ENCODE data around the gene BCAT1. TPM values are rescaled to one million over a fixed set of nuclear protein-coding genes. Genes with fewer than 3 reads are reported as not detected.

The BCAT1 gene, protein sequence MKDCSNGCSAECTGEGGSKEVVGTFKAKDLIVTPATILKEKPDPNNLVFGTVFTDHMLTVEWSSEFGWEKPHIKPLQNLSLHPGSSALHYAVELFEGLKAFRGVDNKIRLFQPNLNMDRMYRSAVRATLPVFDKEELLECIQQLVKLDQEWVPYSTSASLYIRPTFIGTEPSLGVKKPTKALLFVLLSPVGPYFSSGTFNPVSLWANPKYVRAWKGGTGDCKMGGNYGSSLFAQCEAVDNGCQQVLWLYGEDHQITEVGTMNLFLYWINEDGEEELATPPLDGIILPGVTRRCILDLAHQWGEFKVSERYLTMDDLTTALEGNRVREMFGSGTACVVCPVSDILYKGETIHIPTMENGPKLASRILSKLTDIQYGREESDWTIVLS
- 10 to 100 TPM; 19.2 to 39.0 (median 25.6) TPM for total RNA-seq

DNA sequence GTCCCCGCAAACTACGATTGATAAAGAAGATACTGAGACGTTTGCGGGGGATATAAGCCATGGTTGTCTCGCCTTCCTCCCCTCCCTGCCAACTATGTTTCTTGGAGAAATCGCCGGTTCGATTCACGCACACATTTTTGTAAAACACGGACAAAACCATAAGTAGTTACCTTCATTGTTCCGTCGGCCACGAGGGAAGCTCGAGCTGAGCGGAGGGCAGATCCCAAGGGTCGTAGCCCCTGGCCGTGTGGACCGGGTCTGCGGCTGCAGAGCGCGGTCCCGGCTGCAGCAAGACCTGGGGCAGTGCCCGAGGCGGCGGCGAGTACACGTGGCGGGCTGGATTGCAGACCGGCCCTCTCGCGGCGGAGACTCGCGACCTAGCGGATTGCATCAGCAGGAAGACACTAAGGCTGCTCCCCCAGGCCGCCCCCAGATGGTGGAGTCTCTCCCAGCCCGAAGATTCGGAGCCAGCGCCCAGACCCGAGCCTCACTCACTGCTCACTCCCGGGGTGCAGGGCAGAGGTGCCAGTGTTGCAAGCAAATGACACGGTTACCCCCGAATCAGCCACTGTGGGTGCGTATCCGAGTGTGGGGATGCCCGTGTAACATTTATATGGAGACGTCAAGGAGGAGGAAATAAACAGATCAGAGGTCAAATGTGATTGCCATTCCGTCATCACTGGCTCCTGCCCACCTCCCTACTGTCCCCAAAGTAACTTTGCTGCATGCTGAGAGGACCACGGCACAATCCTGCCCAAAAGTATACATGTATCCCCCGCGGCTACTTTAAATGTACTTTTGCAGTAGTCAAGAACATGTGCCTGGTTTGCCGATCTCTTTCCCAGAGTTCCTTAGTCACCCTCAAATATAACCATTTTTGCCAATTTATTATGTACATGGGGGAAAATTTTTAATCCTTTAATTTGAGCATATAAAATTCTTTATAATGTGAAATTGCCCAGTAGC lies at the start of gene BCAT1:
Gene BCAT1 (minus strand): TSS at position 345 of the 966 bp plus-strand sequence. CDS start 169 bp downstream, at position 176.
- Mint-ChIP-seq H3K9me3 (no peaks in the 10 kb centered on the region), H3K4me3 (peak within 1 kb of the TSS; percentile 85), H3K4me1 (ENCODE audit: low read depth) (peaks cover 48% of the 10 kb centered on the region), H3K27me3 (ENCODE audit: low read depth) (peaks cover 37% of the 10 kb centered on the region), H3K36me3 (ENCODE audit: insufficient read depth) (no peaks in the 10 kb centered on the region)
- ATAC-seq (peak; percentile 36 to 62), DNase-seq (peak; percentile 20)

DNA sequence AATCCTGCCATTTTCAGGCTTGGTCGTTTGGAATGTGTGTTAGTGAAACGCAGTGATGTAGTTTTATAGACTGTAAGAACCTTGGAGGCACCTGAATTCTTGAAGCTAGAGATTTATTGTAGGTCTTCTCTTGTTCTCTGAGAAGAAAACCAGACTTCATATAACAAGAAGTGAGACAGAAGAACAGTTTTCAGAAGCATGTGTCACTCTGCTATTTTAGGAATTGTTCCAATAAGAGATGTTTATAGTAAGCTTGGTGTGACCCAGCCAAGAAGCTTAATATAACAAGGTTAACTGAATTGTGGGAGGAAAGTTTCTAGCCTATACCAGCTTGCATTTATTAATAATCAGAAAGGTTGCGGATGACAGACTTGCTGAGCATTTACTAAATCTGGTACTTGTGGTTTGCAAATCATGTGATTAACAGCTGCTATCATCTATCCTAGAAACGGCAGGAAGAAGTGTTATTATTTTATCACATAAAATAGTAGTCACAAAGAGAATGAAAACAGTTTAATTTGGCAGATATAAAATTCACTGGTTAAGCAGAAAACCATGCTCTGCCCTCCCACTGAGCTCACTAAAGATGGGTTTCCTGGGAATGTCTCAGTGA lies 49.2 kb upstream of the BCAT1 start:
- Mint-ChIP-seq H3K4me1 (ENCODE audit: low read depth) (peaks cover 26% of the 10 kb centered on the region), H3K36me3 (ENCODE audit: insufficient read depth) (no peaks in the 10 kb centered on the region), H3K9me3 (no peaks in the 10 kb centered on the region), H3K27me3 (ENCODE audit: low read depth) (peaks cover 2% of the 10 kb centered on the region), H3K4me3 (peak overlapping the region; percentile 19)
- ATAC-seq (peak; percentile 70 to 89), DNase-seq (no peak)

- H3K4me3 Mint-ChIP-seq: peak overlapping the region; percentile 19
- H3K27me3 Mint-ChIP-seq (ENCODE audit: low read depth): no peaks in the 10 kb centered on the region
- no peak for ATAC-seq
- DNase-seq: no peak
- peaks cover 26% of the 10 kb centered on the region for H3K4me1 Mint-ChIP-seq (ENCODE audit: low read depth)
- H3K9me3 Mint-ChIP-seq: no peaks in the 10 kb centered on the region
- no peaks in the 10 kb centered on the region for H3K36me3 Mint-ChIP-seq (ENCODE audit: insufficient read depth)
These were observed 48.6 kb upstream of the BCAT1 start for GRCh38 chr12:24997496-24997895.

DNA sequence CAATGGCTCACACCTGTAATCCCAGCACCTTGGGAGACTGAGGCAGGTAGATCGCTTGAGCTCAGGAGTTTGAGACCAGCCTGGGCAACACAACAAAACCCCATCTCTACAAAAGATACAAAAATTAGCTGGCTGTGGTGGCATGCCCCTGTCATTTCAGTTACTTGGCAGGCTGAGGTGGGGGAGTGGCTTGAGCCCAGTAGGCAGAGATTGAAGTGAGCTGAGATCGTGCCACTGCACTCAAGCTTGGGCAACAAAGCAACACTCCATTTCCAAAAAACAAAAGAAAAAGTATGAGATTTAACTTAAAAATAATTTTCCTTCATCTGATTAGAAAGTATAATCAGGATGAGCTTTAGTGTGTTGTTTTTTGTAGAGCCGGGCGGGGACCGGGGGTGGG lies 47.9 kb upstream of the BCAT1 start:
- no peaks in the 10 kb centered on the region for H3K36me3 Mint-ChIP-seq (ENCODE audit: insufficient read depth)
- H3K4me3 Mint-ChIP-seq: no peak overlapping the region
- ATAC-seq (no peak), DNase-seq (no peak)
- peaks cover 27% of the 10 kb centered on the region for H3K4me1 Mint-ChIP-seq (ENCODE audit: low read depth)
- H3K27me3 Mint-ChIP-seq (ENCODE audit: low read depth): no peaks in the 10 kb centered on the region
- H3K9me3 Mint-ChIP-seq: no peaks in the 10 kb centered on the region

DNA sequence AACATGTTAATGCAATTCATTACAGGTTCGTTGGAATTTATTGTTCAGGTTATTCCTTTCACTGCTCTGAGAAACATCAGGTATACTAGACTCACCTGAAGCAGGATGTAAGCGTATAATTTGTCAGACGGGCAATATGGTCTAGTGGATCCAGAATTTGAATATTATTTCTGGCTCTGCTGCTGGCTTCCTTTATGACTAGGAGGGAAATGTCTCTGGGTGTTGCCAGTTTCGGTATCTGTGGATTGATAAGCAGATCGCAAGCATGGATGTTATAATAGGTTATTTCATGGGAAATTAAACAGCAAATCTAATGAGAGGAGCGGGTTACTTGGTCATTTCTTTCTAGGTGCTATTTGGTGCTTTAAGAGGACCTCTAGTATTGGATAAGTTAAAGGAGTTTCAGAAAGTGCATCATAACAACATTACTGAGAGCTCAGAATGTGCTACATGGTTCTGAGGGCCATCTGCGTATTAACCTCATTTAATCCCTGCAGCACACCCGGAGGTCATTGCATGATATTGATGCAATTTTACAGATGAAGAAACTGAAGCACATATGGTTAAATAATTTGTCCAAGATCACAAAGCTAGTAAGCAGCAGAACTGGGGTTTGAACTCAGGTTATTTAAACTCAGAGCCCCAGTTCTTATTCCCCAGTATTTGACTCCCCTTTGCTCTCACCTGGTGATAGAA lies 47.3 kb upstream of the BCAT1 start:
- H3K4me1 Mint-ChIP-seq (ENCODE audit: low read depth): peaks cover 28% of the 10 kb centered on the region
- no peaks in the 10 kb centered on the region for H3K9me3 Mint-ChIP-seq
- ATAC-seq: no peak
- no peaks in the 10 kb centered on the region for H3K36me3 Mint-ChIP-seq (ENCODE audit: insufficient read depth)
- no peak for DNase-seq
- no peaks in the 10 kb centered on the region for H3K27me3 Mint-ChIP-seq (ENCODE audit: low read depth)
- no peak overlapping the region for H3K4me3 Mint-ChIP-seq

DNA sequence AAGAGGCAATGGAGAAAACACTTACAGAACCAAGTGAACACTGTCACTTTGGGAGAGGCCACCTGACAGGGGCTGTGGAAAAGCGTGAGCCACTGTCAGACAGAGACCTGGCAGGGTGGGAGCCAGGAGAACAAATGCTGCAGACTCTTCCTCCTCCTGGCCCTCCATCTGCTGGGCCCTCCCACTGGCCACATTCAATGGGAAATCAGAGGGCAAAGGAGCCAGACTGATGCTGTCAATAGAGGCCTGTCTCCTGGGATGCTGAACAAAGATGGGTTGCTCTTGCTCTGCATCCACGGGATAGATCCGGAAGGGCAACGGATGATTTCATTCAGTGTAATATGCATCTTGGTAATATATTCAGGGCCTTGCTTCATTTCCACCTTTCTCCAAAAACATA lies 44.9 kb upstream of the BCAT1 start:
- no peaks in the 10 kb centered on the region for H3K9me3 Mint-ChIP-seq
- peaks cover 6% of the 10 kb centered on the region for H3K27me3 Mint-ChIP-seq (ENCODE audit: low read depth)
- no peak for DNase-seq
- H3K36me3 Mint-ChIP-seq (ENCODE audit: insufficient read depth): no peaks in the 10 kb centered on the region
- no peak overlapping the region for H3K4me3 Mint-ChIP-seq
- peaks cover 23% of the 10 kb centered on the region for H3K4me1 Mint-ChIP-seq (ENCODE audit: low read depth)
- no peak for ATAC-seq

DNA sequence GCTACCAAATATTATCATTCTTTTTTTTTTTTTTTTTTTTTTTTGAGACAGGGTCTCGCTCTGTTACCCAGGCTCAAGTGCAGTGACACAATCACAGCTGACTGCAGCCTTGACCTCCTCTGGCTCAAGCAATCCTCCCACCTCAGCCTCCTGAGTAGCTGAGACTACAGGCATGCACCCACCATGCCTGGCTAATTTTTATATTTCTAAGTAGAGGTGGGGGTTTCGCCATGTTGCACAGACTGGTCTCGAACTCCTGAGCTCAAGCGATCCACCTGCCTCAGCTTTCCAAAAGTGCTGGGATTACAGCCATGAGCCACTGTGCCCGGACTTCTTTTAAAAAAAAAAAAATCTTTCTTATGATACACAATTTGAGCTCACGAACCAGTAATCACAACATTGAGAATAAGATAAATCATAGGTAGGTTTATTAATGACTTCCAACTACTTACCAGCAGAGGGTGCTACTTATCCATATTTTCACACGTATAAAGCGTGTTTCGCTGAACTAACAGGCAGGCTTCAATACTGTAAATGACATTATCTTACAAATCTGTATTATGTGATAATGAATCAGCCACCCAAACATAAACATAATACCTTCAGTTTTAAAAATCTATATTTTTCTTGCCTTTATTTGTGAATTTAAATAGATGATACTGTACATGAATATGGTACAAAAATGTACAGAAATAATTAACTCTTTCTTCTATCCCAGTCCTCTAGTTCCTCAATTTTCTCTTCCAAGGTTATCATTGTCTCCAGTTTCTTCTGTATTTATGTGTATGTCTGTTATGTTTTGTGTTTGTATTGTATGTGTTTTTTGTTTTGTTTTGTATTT lies 42.5 kb upstream of the BCAT1 start:
- peaks cover 6% of the 10 kb centered on the region for H3K4me1 Mint-ChIP-seq (ENCODE audit: low read depth)
- no peaks in the 10 kb centered on the region for H3K9me3 Mint-ChIP-seq
- no peak overlapping the region for H3K4me3 Mint-ChIP-seq
- H3K27me3 Mint-ChIP-seq (ENCODE audit: low read depth): peaks cover 6% of the 10 kb centered on the region
- no peak for DNase-seq
- no peaks in the 10 kb centered on the region for H3K36me3 Mint-ChIP-seq (ENCODE audit: insufficient read depth)
- ATAC-seq: peak; percentile 82 to 84

DNA sequence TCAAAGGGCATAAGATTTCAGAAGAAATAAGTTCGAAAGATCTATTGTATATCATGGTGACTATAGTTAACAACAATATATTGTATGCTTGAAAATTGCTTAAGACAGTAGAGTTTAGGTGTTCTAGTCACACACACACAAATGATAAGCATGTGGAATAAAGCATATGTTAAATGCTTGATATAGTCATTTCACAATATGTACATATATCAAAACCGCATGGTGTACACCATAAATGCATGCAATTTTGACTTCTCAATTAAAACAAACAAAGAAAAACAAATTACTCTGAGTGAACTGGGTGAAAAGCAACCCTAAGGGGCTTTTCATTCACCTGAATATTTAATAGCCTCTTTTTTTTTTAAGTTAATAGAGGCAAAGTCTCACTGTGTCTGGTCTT lies 40.3 kb upstream of the BCAT1 start:
- DNase-seq: no peak

DNA sequence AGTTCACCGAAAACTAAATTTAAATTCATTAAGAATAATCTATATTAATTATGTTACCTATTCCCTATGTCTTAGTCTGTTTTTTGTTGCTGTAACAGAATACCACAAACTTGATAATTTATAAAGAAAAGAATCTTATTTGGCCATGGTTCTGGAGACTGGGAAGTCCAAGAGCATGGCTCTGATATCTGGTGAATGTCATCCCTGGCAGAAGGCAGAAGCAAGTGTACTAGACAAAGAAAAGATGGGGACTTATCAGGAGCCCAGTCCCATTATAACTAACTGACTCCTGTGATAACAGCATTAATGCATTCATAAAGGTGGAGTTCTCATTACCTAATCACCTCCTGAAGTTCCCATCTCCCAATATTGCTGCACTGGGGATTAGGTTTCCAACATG lies 33.3 kb upstream of the BCAT1 start:
- H3K4me3 Mint-ChIP-seq: no peak overlapping the region
- H3K9me3 Mint-ChIP-seq: peaks cover 11% of the 10 kb centered on the region
- DNase-seq (no peak), ATAC-seq (no peak)
- no peaks in the 10 kb centered on the region for H3K4me1 Mint-ChIP-seq (ENCODE audit: low read depth)
- no peaks in the 10 kb centered on the region for H3K36me3 Mint-ChIP-seq (ENCODE audit: insufficient read depth)
- H3K27me3 Mint-ChIP-seq (ENCODE audit: low read depth): peaks cover 3% of the 10 kb centered on the region

More for the DNA sequence above, 40.3 kb upstream of the BCAT1 start:
- peaks cover 6% of the 10 kb centered on the region for H3K27me3 Mint-ChIP-seq (ENCODE audit: low read depth)
- no peak for ATAC-seq
- H3K36me3 Mint-ChIP-seq (ENCODE audit: insufficient read depth): no peaks in the 10 kb centered on the region
- H3K9me3 Mint-ChIP-seq: peaks cover under 1% of the 10 kb centered on the region
- H3K4me1 Mint-ChIP-seq (ENCODE audit: low read depth): peaks cover 1% of the 10 kb centered on the region
- no peak overlapping the region for H3K4me3 Mint-ChIP-seq

DNA sequence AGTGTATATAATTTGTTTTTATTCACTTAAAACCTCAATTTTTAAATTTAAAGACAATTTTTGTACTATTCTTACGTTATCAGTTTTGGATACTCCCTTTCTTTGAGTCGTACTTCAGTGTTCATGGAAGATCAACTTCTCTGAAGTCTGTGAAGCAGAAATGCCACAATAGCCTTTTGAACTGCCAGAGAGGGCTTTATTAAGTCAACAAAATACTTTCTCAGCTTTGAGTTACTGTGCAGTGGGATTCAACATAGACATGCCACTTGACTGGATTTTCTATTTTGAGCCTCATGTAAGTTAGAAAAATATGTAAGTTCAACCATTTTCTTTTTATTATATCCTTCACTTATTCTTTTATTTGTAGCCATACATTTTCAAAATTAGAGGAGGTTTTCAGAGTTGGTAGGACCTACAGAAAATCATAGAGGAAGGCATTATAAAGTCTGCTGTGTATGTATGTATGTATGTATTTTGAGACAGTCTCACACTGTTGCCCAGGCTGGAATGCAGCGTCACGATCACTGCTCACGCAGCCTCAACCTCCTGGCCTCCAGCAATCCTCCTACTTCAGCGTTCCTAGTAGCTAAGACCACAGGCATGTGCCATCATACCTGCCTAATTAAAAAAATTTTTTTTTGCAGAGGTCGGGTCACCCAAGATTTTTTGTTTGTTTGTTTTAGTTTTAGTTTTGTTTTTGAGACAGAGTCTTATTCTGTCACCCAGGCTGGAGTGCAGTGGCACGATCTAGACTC lies 31.3 kb upstream of the BCAT1 start:
- H3K27me3 Mint-ChIP-seq (ENCODE audit: low read depth): peaks cover 9% of the 10 kb centered on the region
- H3K9me3 Mint-ChIP-seq: peaks cover 11% of the 10 kb centered on the region
- DNase-seq: no peak
- no peaks in the 10 kb centered on the region for H3K4me1 Mint-ChIP-seq (ENCODE audit: low read depth)
- no peaks in the 10 kb centered on the region for H3K36me3 Mint-ChIP-seq (ENCODE audit: insufficient read depth)
- ATAC-seq: no peak
- H3K4me3 Mint-ChIP-seq: no peak overlapping the region

GRCh38 chr12:24979329-24979728 lies 30.4 kb upstream of the BCAT1 start:
- no peaks in the 10 kb centered on the region for H3K36me3 Mint-ChIP-seq (ENCODE audit: insufficient read depth)
- ATAC-seq (no peak), DNase-seq (no peak)
- H3K4me3 Mint-ChIP-seq: no peak overlapping the region
- H3K27me3 Mint-ChIP-seq (ENCODE audit: low read depth): peaks cover 9% of the 10 kb centered on the region
- H3K4me1 Mint-ChIP-seq (ENCODE audit: low read depth): no peaks in the 10 kb centered on the region
- peaks cover 11% of the 10 kb centered on the region for H3K9me3 Mint-ChIP-seq

GRCh38 chr12:24977711-24978110 lies 28.8 kb upstream of the BCAT1 start:
- ATAC-seq (no peak), DNase-seq (no peak)
- no peaks in the 10 kb centered on the region for H3K36me3 Mint-ChIP-seq (ENCODE audit: insufficient read depth)
- H3K27me3 Mint-ChIP-seq (ENCODE audit: low read depth): peaks cover 9% of the 10 kb centered on the region
- H3K4me1 Mint-ChIP-seq (ENCODE audit: low read depth): no peaks in the 10 kb centered on the region
- H3K9me3 Mint-ChIP-seq: peaks cover 5% of the 10 kb centered on the region
- no peak overlapping the region for H3K4me3 Mint-ChIP-seq

- H3K4me3 Mint-ChIP-seq: no peak overlapping the region
- DNase-seq (no peak), ATAC-seq (no peak)
- no peaks in the 10 kb centered on the region for H3K9me3 Mint-ChIP-seq
- H3K4me1 Mint-ChIP-seq (ENCODE audit: low read depth): no peaks in the 10 kb centered on the region
- peaks cover 9% of the 10 kb centered on the region for H3K27me3 Mint-ChIP-seq (ENCODE audit: low read depth)
- H3K36me3 Mint-ChIP-seq (ENCODE audit: insufficient read depth): no peaks in the 10 kb centered on the region
These were observed 28.2 kb upstream of the BCAT1 start for GRCh38 chr12:24977060-24977459.

Measured in activated T-cell treated with anti-CD3 and anti-CD28 coated beads, Interleukin-2, amount 50 U/mL, for 4 hours (primary cell).